Measurements from ENCODE around the gene TLE2. TPM values are rescaled to one million over a fixed set of nuclear protein-coding genes. Genes with fewer than 3 reads are reported as not detected.

Gene TLE2
- polyA plus RNA-seq, 2 of the 4 experiments (the other 2 are of a cell fraction): 2.1 to 2.6 TPM

GRCh38 chr19:3056417-3057088 lies 27.5 kb upstream of the TLE2 start:
- peaks cover 65% of the 10 kb centered on the region for H3K4me1 ChIP-seq
- ChIA-PET CTCF (interaction anchor here (3.6 kb wide), 1 partner anchor 19 kb away, joined by 14 read pairs; no protein-coding TSS in a partner anchor), POLR2A (interaction anchor here (1.0 kb wide), 1 partner anchor 21 kb away, joined by 9 read pairs; no protein-coding TSS in a partner anchor)
- DNase-seq (ENCODE audit: low read depth in 1 of 2, low spot score in 1 of 2) (peak in 1 of 2 experiments; percentile 68), ATAC-seq (peak; percentile 10 to 16; a peak in 2 of 6 replicates), FAIRE-seq (no peak)
- no peak for TF ChIP-seq GATA3 (IDR thresholded peaks at IDR 0.05; ENCODE audit: borderline replicate concordance)
- TF ChIP-seq MAZ (IDR thresholded peaks at IDR 0.05; ENCODE audit: borderline replicate concordance, low read depth, low read length): peak; percentile 40; the same call in 1 of the 2 replicates
- peak overlapping the region; percentile 25; the same call in 1 of the 3 replicates for H3K4me3 ChIP-seq
- peak overlapping the region; percentile 88 to 96 for H3K27ac ChIP-seq
- peak overlapping the region; percentile 95 for H3K4me2 ChIP-seq
- H3K9me3 ChIP-seq: no peaks in the 10 kb centered on the region
- 49% methylated on average over 10 of the region's 10 CpGs for WGBS (ENCODE audit: missing lambda C conversion rate)

DNA sequence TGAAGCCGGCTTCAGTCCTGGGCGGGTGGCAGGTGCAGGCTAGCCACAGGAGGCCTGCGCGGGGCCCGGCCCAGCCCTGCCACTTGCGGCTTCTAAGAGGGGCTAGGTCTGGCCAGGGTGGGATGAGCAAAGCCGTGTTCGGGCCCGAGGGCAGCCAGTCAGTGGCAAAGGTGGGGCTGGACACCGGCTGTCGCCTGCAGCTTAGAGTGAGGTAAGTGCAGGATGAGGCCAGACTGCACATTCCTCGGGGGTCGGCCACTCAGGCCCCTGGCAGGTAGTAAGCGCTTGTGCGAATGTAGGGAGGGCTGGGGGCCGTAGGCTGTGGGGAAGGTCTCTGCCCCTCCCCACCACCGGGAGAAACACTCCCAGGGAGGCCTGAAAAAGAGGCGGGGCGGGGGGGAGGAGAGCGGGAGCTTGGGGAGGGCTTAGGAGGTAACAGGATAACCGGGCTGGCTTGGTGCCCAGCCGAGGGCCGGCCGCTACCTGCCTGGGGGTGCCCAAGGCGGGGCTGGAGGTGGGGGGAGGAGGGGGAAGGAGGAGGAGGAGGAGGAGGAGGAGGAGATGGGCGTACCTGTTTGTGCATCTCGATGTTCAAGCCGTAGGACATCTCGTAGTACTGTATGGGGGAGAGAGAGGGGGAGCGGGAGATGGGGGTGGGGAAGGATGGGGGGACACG lies 26.8 kb upstream of the TLE2 start:
- H3K9me3 ChIP-seq: no peaks in the 10 kb centered on the region
- ATAC-seq (peak; percentile 41 to 51; a peak in 5 of 6 replicates), DNase-seq (ENCODE audit: low read depth in 1 of 2, low spot score in 1 of 2) (peak; percentile 37 to 78), FAIRE-seq (no peak)
- TF ChIP-seq POLR2A (IDR thresholded peaks at IDR 0.05; ENCODE audit: low read length) (no peak), RCOR1 (IDR thresholded peaks at IDR 0.05; ENCODE audit: low read depth, low read length) (no peak), CEBPB (IDR thresholded peaks at IDR 0.05) (no peak)
- TF ChIP-seq, protein P1, sequence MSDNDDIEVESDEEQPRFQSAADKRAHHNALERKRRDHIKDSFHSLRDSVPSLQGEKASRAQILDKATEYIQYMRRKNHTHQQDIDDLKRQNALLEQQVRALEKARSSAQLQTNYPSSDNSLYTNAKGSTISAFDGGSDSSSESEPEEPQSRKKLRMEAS (IDR thresholded peaks at IDR 0.05): 0 out of 2 replicates have a peak, but pooled peaks have one; percentile 12
- ChIA-PET POLR2A (interaction anchor here (1.0 kb wide), 1 partner anchor 20 kb away, joined by 9 read pairs; no protein-coding TSS in a partner anchor), CTCF (interaction anchor here (2.5 to 3.6 kb wide), 2 partner anchors 16 to 20 kb away, joined by 6 to 14 read pairs; no protein-coding TSS in a partner anchor)
- peak overlapping the region; percentile 88 to 96 for H3K27ac ChIP-seq
- peak overlapping the region; percentile 95 for H3K4me2 ChIP-seq
- peak overlapping the region; percentile 39 for H3K4me3 ChIP-seq
- 37% methylated on average over 12 of the region's 31 CpGs for WGBS (ENCODE audit: missing lambda C conversion rate)
- H3K4me1 ChIP-seq: peaks cover 68% of the 10 kb centered on the region

GRCh38 chr19:3054972-3055740 lies 26.1 kb upstream of the TLE2 start:
- H3K4me2 ChIP-seq: peak overlapping the region; percentile 95
- ATAC-seq: peak; percentile 68 to 71
- no peak for FAIRE-seq
- ChIA-PET POLR2A (interaction anchor here (0.6 to 1.0 kb wide), 2 partner anchors 19 to 33 kb away, joined by 3 to 9 read pairs; no protein-coding TSS in a partner anchor), CTCF (interaction anchor here (0.8 to 2.5 kb wide), 4 partner anchors 15 to 407 kb away, joined by 3 to 6 read pairs (median 4); no protein-coding TSS in a partner anchor)
- H3K4me3 ChIP-seq: peak overlapping the region; percentile 39
- peak overlapping the region; percentile 88 to 96 for H3K27ac ChIP-seq
- peak; percentile 56 to 78 for DNase-seq (ENCODE audit: low read depth in 1 of 2, low spot score in 1 of 2)
- no peaks in the 10 kb centered on the region for H3K9me3 ChIP-seq
- WGBS (ENCODE audit: missing lambda C conversion rate): 74% methylated on average over 11 of the region's 20 CpGs
- peaks cover 63% of the 10 kb centered on the region for H3K4me1 ChIP-seq
- TF ChIP-seq ZNF302 (CRISPR knock-in tag; IDR thresholded peaks at IDR 0.05): no peak
- TF ChIP-seq, protein P2, sequence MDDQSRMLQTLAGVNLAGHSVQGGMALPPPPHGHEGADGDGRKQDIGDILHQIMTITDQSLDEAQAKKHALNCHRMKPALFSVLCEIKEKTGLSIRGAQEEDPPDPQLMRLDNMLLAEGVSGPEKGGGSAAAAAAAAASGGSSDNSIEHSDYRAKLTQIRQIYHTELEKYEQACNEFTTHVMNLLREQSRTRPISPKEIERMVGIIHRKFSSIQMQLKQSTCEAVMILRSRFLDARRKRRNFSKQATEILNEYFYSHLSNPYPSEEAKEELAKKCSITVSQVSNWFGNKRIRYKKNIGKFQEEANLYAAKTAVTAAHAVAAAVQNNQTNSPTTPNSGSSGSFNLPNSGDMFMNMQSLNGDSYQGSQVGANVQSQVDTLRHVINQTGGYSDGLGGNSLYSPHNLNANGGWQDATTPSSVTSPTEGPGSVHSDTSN (IDR thresholded peaks at IDR 0.05): peak; percentile 70
- TF ChIP-seq HOXB13 (CRISPR knock-in tag; IDR thresholded peaks at IDR 0.05; ENCODE audit: low read depth): no peak
- TF ChIP-seq, protein P3, sequence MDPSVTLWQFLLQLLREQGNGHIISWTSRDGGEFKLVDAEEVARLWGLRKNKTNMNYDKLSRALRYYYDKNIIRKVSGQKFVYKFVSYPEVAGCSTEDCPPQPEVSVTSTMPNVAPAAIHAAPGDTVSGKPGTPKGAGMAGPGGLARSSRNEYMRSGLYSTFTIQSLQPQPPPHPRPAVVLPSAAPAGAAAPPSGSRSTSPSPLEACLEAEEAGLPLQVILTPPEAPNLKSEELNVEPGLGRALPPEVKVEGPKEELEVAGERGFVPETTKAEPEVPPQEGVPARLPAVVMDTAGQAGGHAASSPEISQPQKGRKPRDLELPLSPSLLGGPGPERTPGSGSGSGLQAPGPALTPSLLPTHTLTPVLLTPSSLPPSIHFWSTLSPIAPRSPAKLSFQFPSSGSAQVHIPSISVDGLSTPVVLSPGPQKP (IDR thresholded peaks at IDR 0.05; ENCODE audit: low read depth, low read length): no peak
- TF ChIP-seq FOSB (CRISPR knock-in tag; IDR thresholded peaks at IDR 0.05): no peak
- TF ChIP-seq, protein P4, sequence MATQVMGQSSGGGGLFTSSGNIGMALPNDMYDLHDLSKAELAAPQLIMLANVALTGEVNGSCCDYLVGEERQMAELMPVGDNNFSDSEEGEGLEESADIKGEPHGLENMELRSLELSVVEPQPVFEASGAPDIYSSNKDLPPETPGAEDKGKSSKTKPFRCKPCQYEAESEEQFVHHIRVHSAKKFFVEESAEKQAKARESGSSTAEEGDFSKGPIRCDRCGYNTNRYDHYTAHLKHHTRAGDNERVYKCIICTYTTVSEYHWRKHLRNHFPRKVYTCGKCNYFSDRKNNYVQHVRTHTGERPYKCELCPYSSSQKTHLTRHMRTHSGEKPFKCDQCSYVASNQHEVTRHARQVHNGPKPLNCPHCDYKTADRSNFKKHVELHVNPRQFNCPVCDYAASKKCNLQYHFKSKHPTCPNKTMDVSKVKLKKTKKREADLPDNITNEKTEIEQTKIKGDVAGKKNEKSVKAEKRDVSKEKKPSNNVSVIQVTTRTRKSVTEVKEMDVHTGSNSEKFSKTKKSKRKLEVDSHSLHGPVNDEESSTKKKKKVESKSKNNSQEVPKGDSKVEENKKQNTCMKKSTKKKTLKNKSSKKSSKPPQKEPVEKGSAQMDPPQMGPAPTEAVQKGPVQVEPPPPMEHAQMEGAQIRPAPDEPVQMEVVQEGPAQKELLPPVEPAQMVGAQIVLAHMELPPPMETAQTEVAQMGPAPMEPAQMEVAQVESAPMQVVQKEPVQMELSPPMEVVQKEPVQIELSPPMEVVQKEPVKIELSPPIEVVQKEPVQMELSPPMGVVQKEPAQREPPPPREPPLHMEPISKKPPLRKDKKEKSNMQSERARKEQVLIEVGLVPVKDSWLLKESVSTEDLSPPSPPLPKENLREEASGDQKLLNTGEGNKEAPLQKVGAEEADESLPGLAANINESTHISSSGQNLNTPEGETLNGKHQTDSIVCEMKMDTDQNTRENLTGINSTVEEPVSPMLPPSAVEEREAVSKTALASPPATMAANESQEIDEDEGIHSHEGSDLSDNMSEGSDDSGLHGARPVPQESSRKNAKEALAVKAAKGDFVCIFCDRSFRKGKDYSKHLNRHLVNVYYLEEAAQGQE (IDR thresholded peaks at IDR 0.05): no peak
- no peak for TF ChIP-seq SMC3 (IDR thresholded peaks at IDR 0.05)
- 0 out of 5 replicates have a peak, but pooled peaks of 1 of the 2 experiments have one; percentile 25 for TF ChIP-seq EP300 (IDR thresholded peaks at IDR 0.05)
- no peak for TF ChIP-seq SREBF2 (IDR thresholded peaks at IDR 0.05)
- peak; percentile 52; the same call in 1 of the 2 replicates for TF ChIP-seq FOSL2 (IDR thresholded peaks at IDR 0.05)
- TF ChIP-seq FOSL2 (CRISPR knock-in tag; IDR thresholded peaks at IDR 0.05): peak; percentile 82
- no peak for TF ChIP-seq NPAS2 (CRISPR knock-in tag; IDR thresholded peaks at IDR 0.05; ENCODE audit: borderline replicate concordance)
- TF ChIP-seq POLR2A (IDR thresholded peaks at IDR 0.05; ENCODE audit: low read length): no peak
- TF ChIP-seq ESRRA (IDR thresholded peaks at IDR 0.05; ENCODE audit: borderline replicate concordance, low read length): no peak
- TF ChIP-seq HMGXB4 (CRISPR knock-in tag; IDR thresholded peaks at IDR 0.05; ENCODE audit: borderline replicate concordance): no peak

Measured in A549 (cell line).